Hematopoietic multipotent progenitor cell treated with erythropoietin and hydrocortisone succinate and interleukin-3 and kit ligand, for 17 days (in vitro differentiated cells): ENCODE results near the gene OR10AG1.

Experiments
- DNase-seq: peaks from one replicate; pipeline ENCODE4 v3.0.0-alpha.2; 2015; ENCODE audit warnings: low spot score

The OR10AG1 gene, protein sequence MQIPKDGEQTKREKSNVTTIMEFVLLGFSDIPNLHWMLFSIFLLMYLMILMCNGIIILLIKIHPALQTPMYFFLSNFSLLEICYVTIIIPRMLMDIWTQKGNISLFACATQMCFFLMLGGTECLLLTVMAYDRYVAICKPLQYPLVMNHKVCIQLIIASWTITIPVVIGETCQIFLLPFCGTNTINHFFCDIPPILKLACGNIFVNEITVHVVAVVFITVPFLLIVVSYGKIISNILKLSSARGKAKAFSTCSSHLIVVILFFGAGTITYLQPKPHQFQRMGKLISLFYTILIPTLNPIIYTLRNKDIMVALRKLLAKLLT

DNA sequence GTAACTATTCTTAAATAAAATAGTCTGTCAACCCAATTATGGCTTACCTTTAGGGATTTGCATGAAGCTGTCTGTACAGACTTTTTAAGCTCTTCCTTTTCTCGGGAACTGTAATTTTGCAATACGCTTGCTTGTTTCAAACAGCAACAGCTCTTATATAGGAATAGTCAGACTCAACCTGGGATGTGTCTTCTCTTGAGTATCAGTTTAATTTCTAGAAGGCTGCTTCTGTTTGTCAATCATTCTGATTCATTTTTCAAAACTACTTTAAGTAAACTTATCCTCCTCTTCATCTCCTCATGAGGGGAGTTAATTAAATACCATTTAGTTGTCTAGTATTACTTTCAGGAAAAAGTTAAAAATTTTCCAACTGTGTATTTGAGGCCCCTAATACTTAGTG is at the start of gene OR10AG1:
Gene OR10AG1 (minus strand): TSS at position 101 of the 400 bp plus-strand sequence. CDS start 38 bp downstream, at position 63.
- DNase-seq, result no peak

DNA sequence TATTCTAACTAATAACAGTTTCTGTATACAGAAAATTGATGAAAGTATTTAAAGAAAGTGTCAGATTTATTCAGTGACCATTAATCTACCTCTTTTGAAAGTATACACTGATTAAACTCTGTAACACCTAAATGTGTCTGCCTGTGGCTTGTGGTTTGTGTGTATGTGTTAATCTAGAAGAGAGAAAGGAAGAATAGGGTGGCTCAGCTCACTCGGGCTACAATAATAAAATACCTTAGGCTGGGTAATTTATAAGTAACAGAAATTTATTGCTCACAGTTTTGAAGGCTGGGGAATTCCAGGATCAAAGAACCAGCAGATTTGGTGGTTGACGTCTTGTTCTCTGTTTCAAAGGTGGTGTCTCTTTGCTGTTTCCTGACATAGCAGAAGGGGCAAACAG is 44.1 kb upstream of the OR10AG1 start:
- DNase-seq, result no peak

DNA sequence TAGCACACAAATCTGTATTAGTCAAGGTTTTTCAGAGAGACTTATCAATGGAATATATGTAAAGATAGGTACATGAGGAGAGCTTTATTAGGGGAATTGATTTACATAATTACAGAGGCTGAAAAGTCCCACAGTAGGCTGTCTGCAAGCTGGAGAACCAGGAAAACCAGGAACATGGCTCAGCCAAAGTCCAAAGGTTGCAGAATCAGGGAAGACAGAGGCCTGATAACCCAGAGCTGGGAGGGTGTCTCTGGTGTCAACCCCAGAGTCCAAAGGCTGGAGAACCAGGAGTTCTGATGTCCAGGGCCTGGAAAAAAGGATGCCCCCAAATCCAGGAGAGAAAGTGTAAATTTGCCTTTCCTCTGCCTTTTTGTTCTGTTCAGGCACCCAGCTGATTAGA is 41.0 kb upstream of the OR10AG1 start:
- no peak for DNase-seq

- no peak for DNase-seq
Observed at GRCh38 chr11:55994525-55994924, 24.8 kb upstream of the OR10AG1 start, which contains the start of gene OR5F1. TSS of gene OR5F1 (minus strand) at chr11:55994625. CDS start at chr11:55994625, 0 bp downstream.

DNA sequence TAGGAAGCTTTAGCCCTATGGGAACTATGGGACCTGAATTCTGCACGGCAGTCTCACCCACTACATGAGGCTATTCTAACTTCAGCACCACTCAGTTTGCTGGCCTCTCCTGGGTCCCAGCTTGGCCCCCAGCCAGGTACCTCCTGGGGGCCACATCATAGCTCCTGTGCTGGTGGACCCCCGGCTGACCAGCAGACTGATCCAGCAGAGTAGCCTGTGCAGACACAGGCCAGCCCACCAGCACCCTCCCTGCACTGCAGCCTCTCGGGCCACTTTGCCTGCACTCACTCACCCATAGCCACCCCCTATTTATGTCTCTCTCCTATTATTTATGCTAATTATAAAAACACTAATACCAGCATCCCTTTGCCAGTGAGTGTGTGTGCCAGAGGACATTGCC is 1.2 kb upstream of the OR10AG1 start:
- no peak for DNase-seq

- DNase-seq, result no peak
Observed at GRCh38 chr11:55967914-55968313, 1.8 kb downstream of the OR10AG1 start.

- no peak for DNase-seq
Observed at GRCh38 chr11:55966391-55966790, 3.4 kb downstream of the OR10AG1 start.

DNA sequence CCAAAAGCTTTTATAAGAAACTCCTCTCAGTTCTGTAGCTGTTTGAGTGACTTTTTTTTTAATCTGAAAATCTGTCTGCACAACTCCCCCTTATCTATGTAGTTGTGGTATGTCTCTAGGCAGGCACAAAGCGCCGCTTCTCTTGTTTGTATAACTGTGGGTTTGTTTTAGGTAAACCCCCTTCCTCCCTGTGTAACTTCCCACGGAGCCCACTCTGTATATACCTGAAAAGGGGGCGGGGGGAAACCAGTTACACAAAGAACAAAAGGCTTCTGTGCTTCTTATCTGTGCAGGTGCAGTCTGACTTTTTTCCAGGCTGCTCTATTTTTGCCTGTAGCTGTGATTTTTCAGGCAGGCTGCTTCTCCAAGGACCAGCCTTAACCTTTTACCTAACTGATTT is 13.2 kb downstream of the OR10AG1 start:
- no peak for DNase-seq

DNA sequence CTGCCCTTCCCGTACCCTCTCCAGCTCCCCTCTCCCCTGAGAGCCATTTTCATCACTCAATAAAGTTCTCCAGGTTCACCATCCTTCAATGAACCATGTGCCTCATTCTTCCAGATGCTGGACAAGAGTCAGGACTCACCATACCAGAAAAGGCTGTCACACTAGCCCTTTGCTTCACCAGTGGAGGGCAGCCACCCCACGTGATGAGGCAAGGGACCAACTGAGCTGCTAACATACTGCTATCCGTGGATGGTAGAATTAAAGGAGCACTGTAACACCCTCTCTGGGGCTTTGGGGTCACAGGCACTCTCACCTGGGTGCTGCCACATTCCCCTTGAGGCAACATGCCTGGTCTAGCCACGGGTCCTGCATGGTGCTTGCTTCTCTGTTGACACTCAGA is 20.4 kb downstream of the OR10AG1 start:
- no peak for DNase-seq

GRCh38 chr11:55942785-55943392 is 26.9 kb downstream of the OR10AG1 start:
- DNase-seq, result peak; percentile 5

GRCh38 chr11:55936300-55936699 is 33.4 kb downstream of the OR10AG1 start, which contains the start of gene OR5I1:
TSS of gene OR5I1 (minus strand) at chr11:55936400. CDS start at chr11:55936400, 0 bp downstream.
- DNase-seq, result no peak

- DNase-seq, result no peak
Observed at GRCh38 chr11:55920537-55920936, 49.2 kb downstream of the OR10AG1 start.
